Uterus (tissue), 2 donors: ENCODE measurements around the gene C20orf141.

Source experiments
- CTCF ChIP-seq, 4 experiments: fragments of 200-600 bp in 2 of 4; fragments of 450-650 bp in 2 of 4; sonication (generic) in 2 of 4; IDR thresholded peaks; one replicate each; pipeline ENCODE4 v1.5.1; 2016 to 2019; ENCODE audit warnings: antibody characterized with exemption in 4 of 4, mild to moderate bottlenecking in 2 of 4, moderate library complexity in 1 of 4
- POLR2A ChIP-seq, 2 donors: fragments of 450-650 bp; IDR thresholded peaks; one replicate each; pipeline ENCODE4 v1.6.1; 2016; ENCODE audit warnings: antibody characterized with exemption in 2 of 2, mild to moderate bottlenecking in 1 of 2, moderate library complexity in 1 of 2

- TF ChIP-seq CTCF (IDR thresholded peaks at IDR 0.05): no peak
- no peak for TF ChIP-seq POLR2A (IDR thresholded peaks at IDR 0.05)
Measured at GRCh38 chr20:2833761-2834160, 19.0 kb downstream of the C20orf141 start.
